GM21423 (cell line): ENCODE results near the gene IP6K3.

Experiments
- ATAC-seq: cut with Tn5 transposase; IDR thresholded peaks from one replicate; pipeline ENCODE4 v1.9.1; 2021; ENCODE audit warnings: mild to moderate bottlenecking, moderate library complexity; ENCODE audit not compliant: unreplicated experiment

Gene IP6K3

GRCh38 chr6:33725891-33726673 is 20.6 kb downstream of the IP6K3 start:
- ATAC-seq = no peak

GRCh38 chr6:33725222-33725621 is 21.5 kb downstream of the IP6K3 start:
- ATAC-seq = no peak

- no peak for ATAC-seq
Observed at GRCh38 chr6:33724102-33725023, 22.3 kb downstream of the IP6K3 start.

- ATAC-seq = no peak
Observed at GRCh38 chr6:33723371-33724085, 23.2 kb downstream of the IP6K3 start.

- no peak for ATAC-seq
Observed at GRCh38 chr6:33722103-33722623, 24.5 kb downstream of the IP6K3 start.

- no peak for ATAC-seq
Observed at GRCh38 chr6:33721508-33721907, 25.2 kb downstream of the IP6K3 start.

GRCh38 chr6:33720998-33721397 is 25.7 kb downstream of the IP6K3 start:
- no peak for ATAC-seq

GRCh38 chr6:33719326-33719987 is 27.2 kb downstream of the IP6K3 start:
- no peak for ATAC-seq

- no peak for ATAC-seq
Observed at GRCh38 chr6:33718713-33719112, 28.0 kb downstream of the IP6K3 start.

GRCh38 chr6:33717934-33718455 is 28.7 kb downstream of the IP6K3 start:
- ATAC-seq = no peak

GRCh38 chr6:33716890-33717632 is 29.6 kb downstream of the IP6K3 start:
- no peak for ATAC-seq

- ATAC-seq = no peak
Observed at GRCh38 chr6:33716379-33716778, 30.3 kb downstream of the IP6K3 start.

- no peak for ATAC-seq
Observed at GRCh38 chr6:33714385-33715040, 32.2 kb downstream of the IP6K3 start.

GRCh38 chr6:33713786-33714185 is 32.9 kb downstream of the IP6K3 start:
- no peak for ATAC-seq

GRCh38 chr6:33712914-33713313 is 33.8 kb downstream of the IP6K3 start:
- no peak for ATAC-seq

- ATAC-seq = peak; percentile 85
Observed at GRCh38 chr6:33711140-33712129, 35.3 kb downstream of the IP6K3 start, which contains the start of gene UQCC2. TSS of gene UQCC2 (minus strand) at chr6:33711700. CDS start at chr6:33711686, 14 bp downstream.

GRCh38 chr6:33710296-33711121 is 36.2 kb downstream of the IP6K3 start:
- ATAC-seq = peak; percentile 3
